PC-9 (cell line): Measurements from ENCODE around the gene MICB.
"Not testable (repeated sequence)": the region's sequence is repeated elsewhere in the genome, so short reads cannot be mapped to it uniquely, and the experiment has no call there.

Experiments
- EZH2 ChIP-seq: fragments of 200-600 bp; sonication (generic); IDR thresholded peaks from 2 replicates; pipeline ENCODE4 v1.8.0; 2017; ENCODE audit warnings: antibody characterized with exemption, low read depth
- TF ChIP-seq, protein P1 (sequence below): fragments of 200-600 bp; sonication (generic); conservative IDR thresholded peaks from 2 replicates; pipeline ENCODE4 v1.6.1; 2017; ENCODE audit warnings: mixed run types, antibody characterized with exemption, mild to moderate bottlenecking, moderate library complexity

DNA sequence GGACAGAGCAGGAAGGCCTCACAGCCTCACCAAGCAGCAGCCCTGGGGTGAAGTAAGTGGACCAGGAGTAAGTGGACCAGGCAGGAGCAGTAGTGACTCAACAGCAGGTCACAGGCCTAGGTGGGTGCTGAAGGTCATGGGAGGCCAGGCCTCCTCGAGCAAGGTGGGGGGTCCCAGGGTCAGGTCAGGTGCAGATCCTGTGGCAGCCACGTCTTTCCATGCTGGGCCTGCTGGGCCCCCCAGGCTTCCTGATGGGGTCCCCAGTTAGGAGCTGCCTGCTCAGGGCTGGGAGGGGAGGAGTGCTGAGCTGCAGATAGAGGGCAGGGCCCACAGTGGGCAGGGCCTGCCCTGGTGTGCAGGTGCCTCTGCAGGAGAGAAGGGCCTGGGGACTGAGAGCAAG, 11.1 kb downstream of the MICB start:
- TF ChIP-seq, protein P1, sequence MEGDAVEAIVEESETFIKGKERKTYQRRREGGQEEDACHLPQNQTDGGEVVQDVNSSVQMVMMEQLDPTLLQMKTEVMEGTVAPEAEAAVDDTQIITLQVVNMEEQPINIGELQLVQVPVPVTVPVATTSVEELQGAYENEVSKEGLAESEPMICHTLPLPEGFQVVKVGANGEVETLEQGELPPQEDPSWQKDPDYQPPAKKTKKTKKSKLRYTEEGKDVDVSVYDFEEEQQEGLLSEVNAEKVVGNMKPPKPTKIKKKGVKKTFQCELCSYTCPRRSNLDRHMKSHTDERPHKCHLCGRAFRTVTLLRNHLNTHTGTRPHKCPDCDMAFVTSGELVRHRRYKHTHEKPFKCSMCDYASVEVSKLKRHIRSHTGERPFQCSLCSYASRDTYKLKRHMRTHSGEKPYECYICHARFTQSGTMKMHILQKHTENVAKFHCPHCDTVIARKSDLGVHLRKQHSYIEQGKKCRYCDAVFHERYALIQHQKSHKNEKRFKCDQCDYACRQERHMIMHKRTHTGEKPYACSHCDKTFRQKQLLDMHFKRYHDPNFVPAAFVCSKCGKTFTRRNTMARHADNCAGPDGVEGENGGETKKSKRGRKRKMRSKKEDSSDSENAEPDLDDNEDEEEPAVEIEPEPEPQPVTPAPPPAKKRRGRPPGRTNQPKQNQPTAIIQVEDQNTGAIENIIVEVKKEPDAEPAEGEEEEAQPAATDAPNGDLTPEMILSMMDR, result not testable (repeated sequence)
- TF ChIP-seq EZH2, result not testable (repeated sequence)
